Sigmoid colon (tissue), 7 donors: Measurements from ENCODE around the gene ERGIC1. TPM values are rescaled to one million over a fixed set of nuclear protein-coding genes. Genes with fewer than 3 reads are reported as not detected.

ENCODE experiments used
- DNase-seq: peaks from one replicate; pipeline ENCODE4 v3.0.0-alpha.2; 2019
- H3K27ac ChIP-seq, 4 donors: fragments of 200-600 bp; sonication (generic); one replicate each; pipeline ENCODE4 v1.5.1; 2016 to 2019; ENCODE audit warnings: mild to moderate bottlenecking in 1 of 4
- H3K27me3 ChIP-seq, 3 donors: fragments of 200-600 bp; sonication (generic); one replicate each; pipeline ENCODE4 v1.5.1; 2019; ENCODE audit warnings: mild to moderate bottlenecking in 1 of 3
- H3K36me3 ChIP-seq, 4 donors: fragments of 200-600 bp; sonication (generic); one replicate each; pipeline ENCODE4 v1.5.1; 2016 to 2019
- H3K4me1 ChIP-seq, 4 donors: fragments of 200-600 bp; sonication (generic); one replicate each; pipeline ENCODE4 v1.5.1; 2017 to 2019
- H3K4me3 ChIP-seq, 4 donors: fragments of 200-600 bp; sonication (generic); one replicate each; pipeline ENCODE4 v1.5.1; 2017 to 2019; ENCODE audit warnings: mild to moderate bottlenecking in 2 of 4, moderate library complexity in 1 of 4
- H3K9me3 ChIP-seq, 4 donors: fragments of 200-600 bp in 3 of 4; sonication (generic) in 3 of 4; one replicate each; pipeline versions ENCODE4 v1.5.1 to v1.6.1; 2013 to 2019
- CTCF ChIP-seq, 4 experiments: fragments of 450-650 bp in 3 of 4; fragments of 200-600 bp in 1 of 4; IDR thresholded peaks; one replicate each; pipeline ENCODE4 v1.5.1; 2016 to 2019; ENCODE audit warnings: antibody characterized with exemption in 4 of 4, mild to moderate bottlenecking in 3 of 4, moderate library complexity in 2 of 4
- EP300 ChIP-seq, 4 donors: sonication (generic); formaldehyde crosslinking; IDR thresholded peaks; one replicate each; pipeline ENCODE4 v1.6.1; 2017; ENCODE audit warnings: antibody characterized with exemption in 4 of 4
- POLR2A ChIP-seq, 2 donors: fragments of 450-650 bp; IDR thresholded peaks; one replicate each; pipeline ENCODE4 v1.6.1; 2016; ENCODE audit warnings: antibody characterized with exemption in 2 of 2, mild to moderate bottlenecking in 2 of 2, moderate library complexity in 2 of 2
- POLR2AphosphoS5 ChIP-seq, 4 donors: sonication (generic); formaldehyde crosslinking; IDR thresholded peaks; one replicate each; pipeline ENCODE4 v1.6.1; 2017; ENCODE audit warnings: antibody characterized with exemption in 4 of 4
- WGBS, 2 donors: extraction: QIAGEN DNeasy Blood & Tissue Kit; methylation state at CpG; one replicate each; pipeline ENCODE4 v1.1.7; 2013; 5-methylcytosine and 5-hydroxymethylcytosine counted together
- intact Hi-C: fragments of 100-400 bp; cut with DNase I; formaldehyde crosslinking; loops from one replicate; pipeline ENCODE4 v1.15.1; 2023
- polyA plus RNA-seq, 3 donors: library from polyadenylated mRNA; stranded (reverse); fragments of 200-250 nt; gene quantifications; one replicate each; pipeline ENCODE4 v1.2.3, GENCODE V29; 2013
- total RNA-seq, 4 donors: library from RNA; depleted of rRNA; stranded (reverse); fragments of >200 nt; gene quantifications; one replicate each; pipeline ENCODE4 v1.1.0, GENCODE V29; 2016
- donor health status: healthy with polysubstance abuse.
- donor health status: Bipolar disorder and iron deficiency.
- donor health status: healthy.

Gene ERGIC1
- total and polyA plus RNA-seq, 7 donors: 80.6 to 160 (median 117) TPM

- Histone ChIP-seq H3K36me3 (peaks cover 0 to 39% (median 8%) of the 10 kb centered on the region in 4 donors), H3K4me3 (no peak overlapping the region), H3K4me1 (peaks cover 0 to 10% (median 7%) of the 10 kb centered on the region in 4 donors), H3K9me3 (no peaks in the 10 kb centered on the region), H3K27ac (peak overlapping the region in 1 of 4 donors; percentile 2), H3K27me3 (no peaks in the 10 kb centered on the region)
- DNase-seq: no peak
- 83 to 92% methylated on average over 12 of the region's 12 CpGs for WGBS, 2 donors
- intact Hi-C loops: no loop called here
- TF ChIP-seq POLR2AphosphoS5 (IDR thresholded peaks at IDR 0.05): no peak
- no peak for TF ChIP-seq CTCF (IDR thresholded peaks at IDR 0.05)
- TF ChIP-seq EP300 (IDR thresholded peaks at IDR 0.05): no peak
- no peak for TF ChIP-seq POLR2A (IDR thresholded peaks at IDR 0.05)
Measured at GRCh38 chr5:172926796-172927195, 92.7 kb downstream of the ERGIC1 start.

- Histone ChIP-seq H3K4me1 (peaks cover 0 to 21% (median 16%) of the 10 kb centered on the region in 4 donors), H3K27me3 (no peaks in the 10 kb centered on the region), H3K36me3 (peaks cover 0 to 41% (median 6%) of the 10 kb centered on the region in 4 donors), H3K4me3 (no peak overlapping the region), H3K9me3 (no peaks in the 10 kb centered on the region), H3K27ac (peak overlapping the region in 1 of 4 donors; percentile 78)
- intact Hi-C loops: no loop called here
- no peak for TF ChIP-seq POLR2AphosphoS5 (IDR thresholded peaks at IDR 0.05)
- no peak for TF ChIP-seq POLR2A (IDR thresholded peaks at IDR 0.05)
- no peak for TF ChIP-seq CTCF (IDR thresholded peaks at IDR 0.05)
- 95 to 98% methylated on average over 3 of the region's 3 CpGs for WGBS, 2 donors
- DNase-seq: no peak
Measured at GRCh38 chr5:172929371-172929838, 95.4 kb downstream of the ERGIC1 start.

- DNase-seq: no peak
- peaks cover 0 to 49% (median 20%) of the 10 kb centered on the region in 4 donors for H3K36me3 ChIP-seq
- intact Hi-C loops: loop anchor here (5.0 kb wide), 1 partner anchor 454 kb away; no protein-coding TSS in a partner anchor
Measured at GRCh38 chr5:172931001-172931536, 97.0 kb downstream of the ERGIC1 start.

GRCh38 chr5:172932313-172933017, 98.4 kb downstream of the ERGIC1 start:
- WGBS, 2 donors: 18 to 25% methylated on average over 22 of the region's 22 CpGs
- DNase-seq: peak; percentile 91
- Histone ChIP-seq H3K27ac (peak overlapping the region; percentile 47 to 78 (median 61)), H3K36me3 (peaks cover 0 to 51% (median 30%) of the 10 kb centered on the region in 4 donors), H3K9me3 (no peaks in the 10 kb centered on the region), H3K27me3 (no peaks in the 10 kb centered on the region), H3K4me3 (no peak overlapping the region), H3K4me1 (peaks cover 0 to 21% (median 16%) of the 10 kb centered on the region in 4 donors)
- TF ChIP-seq POLR2AphosphoS5 (IDR thresholded peaks at IDR 0.05) (peak in 3 of 4 donors; percentile 38 to 50 (median 46)), CTCF (IDR thresholded peaks at IDR 0.05) (peak; percentile 90 to 99 (median 94)), EP300 (IDR thresholded peaks at IDR 0.05) (no peak), POLR2A (IDR thresholded peaks at IDR 0.05) (no peak)
- intact Hi-C loops: loop anchor here (1.0 to 5.0 kb wide), 2 partner anchors 219 to 455 kb away; no protein-coding TSS in a partner anchor

More at GRCh38 chr5:172931001-172931536, 97.0 kb downstream of the ERGIC1 start:
- Histone ChIP-seq H3K27ac (peak overlapping the region; percentile 47 to 78 (median 61)), H3K4me3 (no peak overlapping the region), H3K4me1 (peaks cover 0 to 21% (median 16%) of the 10 kb centered on the region in 4 donors), H3K9me3 (no peaks in the 10 kb centered on the region), H3K27me3 (no peaks in the 10 kb centered on the region)
- TF ChIP-seq EP300 (IDR thresholded peaks at IDR 0.05): no peak
- TF ChIP-seq POLR2AphosphoS5 (IDR thresholded peaks at IDR 0.05): peak in 2 of 4 donors; percentile 29 to 32
- no peak for TF ChIP-seq POLR2A (IDR thresholded peaks at IDR 0.05)
- 71 to 81% methylated on average over 9 of the region's 9 CpGs for WGBS, 2 donors

- WGBS, 2 donors: 94 to 95% methylated on average over 4 of the region's 4 CpGs
- Histone ChIP-seq H3K9me3 (no peaks in the 10 kb centered on the region), H3K4me3 (no peak overlapping the region), H3K27me3 (no peaks in the 10 kb centered on the region), H3K4me1 (peaks cover 0 to 21% (median 16%) of the 10 kb centered on the region in 4 donors), H3K27ac (peak overlapping the region in 1 of 4 donors; percentile 78), H3K36me3 (peaks cover 0 to 51% (median 28%) of the 10 kb centered on the region in 4 donors)
- no peak for TF ChIP-seq POLR2AphosphoS5 (IDR thresholded peaks at IDR 0.05)
- TF ChIP-seq POLR2A (IDR thresholded peaks at IDR 0.05): no peak
- TF ChIP-seq CTCF (IDR thresholded peaks at IDR 0.05): no peak
- TF ChIP-seq EP300 (IDR thresholded peaks at IDR 0.05): no peak
- intact Hi-C loops: loop anchor here (5.0 kb wide), 1 partner anchor 456 kb away; no protein-coding TSS in a partner anchor
- no peak for DNase-seq
Measured at GRCh38 chr5:172933238-172933637, 99.2 kb downstream of the ERGIC1 start.
